Neuronal stem cell (in vitro differentiated cells): ENCODE measurements around the gene CAST.

Experiments
- DNase-seq: peaks from one replicate; pipeline ENCODE4 v3.0.0-alpha.2; 2013; ENCODE audit warnings: low spot score
- H2AFZ ChIP-seq: one replicate; pipeline ENCODE4 v1.6.1; 2013; ENCODE audit warnings: mild to moderate bottlenecking, low read length, inconsistent platforms
- H2AK5ac ChIP-seq: 2 replicates; pipeline ENCODE4 v1.6.1; 2013; ENCODE audit warnings: low read depth, mild to moderate bottlenecking, inconsistent platforms, low read length, moderate library complexity, mixed read lengths
- H2BK120ac ChIP-seq: 2 replicates; pipeline ENCODE4 v1.6.1; 2013; ENCODE audit warnings: low read depth, mild to moderate bottlenecking, inconsistent platforms, low read length, moderate library complexity, mixed read lengths
- H2BK12ac ChIP-seq: one replicate; pipeline ENCODE4 v1.6.1; 2013; ENCODE audit warnings: low read length, inconsistent platforms
- H2BK15ac ChIP-seq: 2 replicates; pipeline ENCODE4 v1.6.1; 2013; ENCODE audit warnings: mild to moderate bottlenecking, low read length, inconsistent platforms, mixed read lengths
- H2BK5ac ChIP-seq: one replicate; pipeline ENCODE4 v1.6.1; 2013; ENCODE audit warnings: inconsistent platforms, mild to moderate bottlenecking, low read length, moderate library complexity
- H3K14ac ChIP-seq: one replicate; pipeline ENCODE4 v1.6.1; 2013; ENCODE audit warnings: low read length, inconsistent platforms
- H3K18ac ChIP-seq: 2 replicates; pipeline ENCODE4 v1.6.1; 2013; ENCODE audit warnings: low read length, inconsistent platforms
- H3K23ac ChIP-seq: 2 replicates; pipeline ENCODE4 v1.6.1; 2013; ENCODE audit warnings: low read depth, mild to moderate bottlenecking, mixed read lengths, low read length, inconsistent platforms; ENCODE audit not compliant: poor library complexity
- H3K27ac ChIP-seq: replicated peaks from 3 replicates; pipeline ENCODE4 v1.5.1; 2013; ENCODE audit warnings: low read length, inconsistent platforms
- H3K27me3 ChIP-seq, 3 experiments: 2 replicates each; pipeline ENCODE4 v1.6.1; 2013; ENCODE audit warnings: low read length in 3 of 3, mild to moderate bottlenecking in 2 of 3, inconsistent platforms in 1 of 3, low read depth in 1 of 3, mixed read lengths in 1 of 3, moderate library complexity in 1 of 3; ENCODE audit not compliant: control insufficient read depth in 3 of 3, insufficient read depth in 3 of 3
- H3K36me3 ChIP-seq, 2 donors: replicated peaks in 1 of 2; 2 replicates each; pipeline ENCODE4 v1.6.1; 2013; ENCODE audit warnings: low read length in 2 of 2; ENCODE audit not compliant: control insufficient read depth in 2 of 2, insufficient read depth in 2 of 2
- H3K4ac ChIP-seq: 2 replicates; pipeline ENCODE4 v1.6.1; 2013; ENCODE audit warnings: inconsistent platforms, mild to moderate bottlenecking, low read length, moderate library complexity
- H3K4me1 ChIP-seq, 2 donors: 1 replicate in 1 of 2; 2 replicates in 1 of 2; pipeline ENCODE4 v1.6.1; 2013; ENCODE audit warnings: low read length in 2 of 2, low read depth in 1 of 2; ENCODE audit not compliant: control insufficient read depth in 2 of 2, insufficient read depth in 1 of 2
- H3K4me2 ChIP-seq: one replicate; pipeline ENCODE4 v1.6.1; 2013; ENCODE audit warnings: mild to moderate bottlenecking, low read length, inconsistent platforms; ENCODE audit not compliant: insufficient read depth, poor library complexity, severe bottlenecking
- H3K4me3 ChIP-seq, 2 donors: 2 replicates each; pipeline ENCODE4 v1.5.1; 2013; ENCODE audit warnings: low read length in 2 of 2, mild to moderate bottlenecking in 2 of 2, inconsistent platforms in 1 of 2, moderate library complexity in 1 of 2
- H3K79me1 ChIP-seq: one replicate; pipeline ENCODE4 v1.6.1; 2013; ENCODE audit warnings: low read depth, mild to moderate bottlenecking, inconsistent platforms, low read length, moderate library complexity
- H3K9ac ChIP-seq: one replicate; pipeline ENCODE4 v1.6.1; 2013; ENCODE audit warnings: mild to moderate bottlenecking, low read depth, low read length, inconsistent platforms; ENCODE audit not compliant: poor library complexity
- H3K9me3 ChIP-seq, 2 donors: replicated peaks in 1 of 2; 2 replicates each; pipeline versions ENCODE3 to v1.6.1; 2013; ENCODE audit warnings: low read length in 2 of 2, mild to moderate bottlenecking in 2 of 2, inconsistent platforms in 1 of 2, low read depth in 1 of 2, mixed read lengths in 1 of 2, moderate library complexity in 1 of 2; ENCODE audit not compliant: control insufficient read depth in 2 of 2, insufficient read depth in 1 of 2
- H4K8ac ChIP-seq: one replicate; pipeline ENCODE4 v1.6.1; 2013; ENCODE audit warnings: low read depth, mild to moderate bottlenecking, inconsistent platforms, low read length, moderate library complexity
- H4K91ac ChIP-seq: one replicate; pipeline ENCODE4 v1.6.1; 2013; ENCODE audit warnings: low read length, low read depth, mild to moderate bottlenecking, inconsistent platforms; ENCODE audit not compliant: poor library complexity
- WGBS, 2 donors: extraction: QIAGEN DNeasy Blood & Tissue Kit; methylation state at CpG; one replicate each; pipeline ENCODE4 v1.1.7; 2013; ENCODE audit warnings: missing lambda C conversion rate in 2 of 2, mixed read lengths in 1 of 2; ENCODE audit not compliant: insufficient read length in 2 of 2, insufficient replicate concordance in 1 of 2; ENCODE audit errors: extremely low coverage in 2 of 2; 5-methylcytosine and 5-hydroxymethylcytosine counted together

The CAST gene

GRCh38 chr5:96691503-96692303 is 29.5 kb downstream of the CAST start:
- H4K8ac ChIP-seq, result no peak overlapping the region
- H2AFZ ChIP-seq, result no peak overlapping the region
- no peak overlapping the region for H3K18ac ChIP-seq
- H3K4me1 ChIP-seq, result no peaks in the 10 kb centered on the region
- DNase-seq, result no peak
- H2AK5ac ChIP-seq, result no peak overlapping the region
- H3K4ac ChIP-seq, result no peak overlapping the region
- no peak overlapping the region for H3K14ac ChIP-seq
- H3K79me1 ChIP-seq, result no peaks in the 10 kb centered on the region
- no peak overlapping the region for H2BK15ac ChIP-seq
- H3K4me3 ChIP-seq, result no peak overlapping the region
- no peak overlapping the region for H2BK12ac ChIP-seq
- no CpG with 5 or more reads among the region's 2 CpGs for WGBS, 2 donors
- H3K23ac ChIP-seq, result no peak overlapping the region
- H4K91ac ChIP-seq, result no peak overlapping the region
- no peaks in the 10 kb centered on the region for H3K27me3 ChIP-seq
- no peak overlapping the region for H2BK5ac ChIP-seq
- no peak overlapping the region for H3K9ac ChIP-seq
- H3K9me3 ChIP-seq, result peaks cover 0 to 1% of the 10 kb centered on the region in 2 donors
- H3K27ac ChIP-seq, result no peak overlapping the region
- H2BK120ac ChIP-seq, result no peak overlapping the region
- no peak overlapping the region for H3K4me2 ChIP-seq
- H3K36me3 ChIP-seq, result no peaks in the 10 kb centered on the region

DNA sequence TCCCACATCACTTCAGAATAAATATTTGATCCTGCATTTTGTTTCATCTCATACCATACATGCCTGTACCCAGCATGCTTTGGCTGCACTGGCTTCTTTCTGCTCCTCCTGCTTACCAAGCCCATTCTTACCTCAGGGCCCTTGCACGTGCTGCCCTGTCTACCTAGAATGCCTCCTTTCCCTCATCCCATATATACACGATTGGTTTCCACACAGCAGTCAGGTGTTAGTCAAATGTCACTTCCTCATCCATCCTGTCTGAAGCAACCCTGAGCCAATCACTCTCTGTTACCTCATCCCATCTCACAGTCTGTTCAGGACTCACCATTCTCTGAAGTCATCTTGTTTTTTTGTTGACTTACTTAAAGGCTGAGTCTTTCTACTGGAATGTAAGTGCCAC is 30.3 kb downstream of the CAST start:
- H2BK120ac ChIP-seq, result no peak overlapping the region
- no CpG with 5 or more reads among the region's 2 CpGs for WGBS, 2 donors
- H3K23ac ChIP-seq, result no peak overlapping the region
- H3K4me1 ChIP-seq, result no peaks in the 10 kb centered on the region
- no peak overlapping the region for H4K8ac ChIP-seq
- no peak for DNase-seq
- H2BK12ac ChIP-seq, result no peak overlapping the region
- H3K4ac ChIP-seq, result no peak overlapping the region
- no peak overlapping the region for H2BK5ac ChIP-seq
- H4K91ac ChIP-seq, result no peak overlapping the region
- no peak overlapping the region for H3K27ac ChIP-seq
- no peak overlapping the region for H3K9ac ChIP-seq
- H2AK5ac ChIP-seq, result no peak overlapping the region
- no peak overlapping the region for H3K14ac ChIP-seq
- no peak overlapping the region for H3K18ac ChIP-seq
- no peaks in the 10 kb centered on the region for H3K27me3 ChIP-seq
- no peaks in the 10 kb centered on the region for H3K79me1 ChIP-seq
- H3K9me3 ChIP-seq, result peaks cover 0 to 1% of the 10 kb centered on the region in 2 donors
- H2AFZ ChIP-seq, result no peak overlapping the region
- no peak overlapping the region for H3K4me2 ChIP-seq
- H2BK15ac ChIP-seq, result no peak overlapping the region
- no peak overlapping the region for H3K4me3 ChIP-seq
- no peaks in the 10 kb centered on the region for H3K36me3 ChIP-seq

GRCh38 chr5:96699186-96699820 is 37.1 kb downstream of the CAST start:
- H3K18ac ChIP-seq, result no peak overlapping the region
- H3K36me3 ChIP-seq, result no peaks in the 10 kb centered on the region

More at GRCh38 chr5:96699186-96699820, 37.1 kb downstream of the CAST start:
- no peak overlapping the region for H3K4me3 ChIP-seq
- H3K4ac ChIP-seq, result no peak overlapping the region
- H2AFZ ChIP-seq, result peak overlapping the region; percentile 33
- H2BK12ac ChIP-seq, result no peak overlapping the region
- no peak for DNase-seq
- no peak overlapping the region for H2BK15ac ChIP-seq
- H4K8ac ChIP-seq, result no peak overlapping the region
- H3K4me1 ChIP-seq, result peaks cover 6 to 9% of the 10 kb centered on the region in 2 donors
- no peak overlapping the region for H3K9ac ChIP-seq
- H3K27ac ChIP-seq, result no peak overlapping the region
- H2AK5ac ChIP-seq, result no peak overlapping the region
- WGBS, 2 donors, result no CpG with 5 or more reads among the region's 3 CpGs
- H2BK5ac ChIP-seq, result no peak overlapping the region
- H3K79me1 ChIP-seq, result no peaks in the 10 kb centered on the region
- no peaks in the 10 kb centered on the region for H3K9me3 ChIP-seq
- no peak overlapping the region for H3K23ac ChIP-seq
- H2BK120ac ChIP-seq, result no peak overlapping the region
- no peak overlapping the region for H3K4me2 ChIP-seq
- H3K14ac ChIP-seq, result no peak overlapping the region
- H3K27me3 ChIP-seq, result no peaks in the 10 kb centered on the region
- no peak overlapping the region for H4K91ac ChIP-seq
